ENCODE measurements around the gene MEIS2.

Gene MEIS2

GRCh38 chr15:36879568-36880222, 220.7 kb downstream of the MEIS2 start:
- no peak for DNase-seq (ENCODE audit: low spot score)

DNA sequence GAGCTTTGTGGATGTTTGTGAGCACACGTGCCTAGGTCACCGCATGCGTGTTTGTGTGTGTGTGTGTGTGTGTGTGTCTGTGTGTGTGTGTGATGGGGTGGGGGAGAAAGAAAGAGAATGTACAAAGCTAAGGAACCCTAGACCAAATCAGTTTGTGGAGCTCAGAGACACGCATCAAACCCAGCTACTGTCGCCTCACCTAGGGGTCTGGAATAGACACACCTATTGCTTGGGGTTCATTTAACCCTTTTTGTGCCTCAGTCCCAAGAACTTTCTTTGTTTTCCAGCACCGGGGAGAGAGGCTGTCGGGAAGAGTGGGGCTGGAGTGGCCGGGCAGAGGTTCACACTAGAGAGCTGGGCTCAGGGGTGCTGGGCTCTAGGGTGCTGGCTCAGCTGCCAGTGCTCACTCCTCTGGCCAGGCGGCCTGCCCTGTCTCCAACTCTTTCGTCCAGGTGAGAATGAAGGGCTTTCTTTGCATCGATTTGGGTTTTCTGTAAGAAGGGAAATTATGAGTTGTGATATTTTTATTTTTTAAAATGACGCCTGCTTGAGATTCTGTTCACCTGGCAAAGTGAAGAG, 221.6 kb downstream of the MEIS2 start:
- DNase-seq (ENCODE audit: low spot score): no peak

- no peak for DNase-seq (ENCODE audit: low spot score)
These were observed 222.3 kb downstream of the MEIS2 start for GRCh38 chr15:36877796-36878683.

GRCh38 chr15:36877294-36877693, 223.1 kb downstream of the MEIS2 start:
- DNase-seq (ENCODE audit: low spot score): no peak

GRCh38 chr15:36875740-36876334, 224.5 kb downstream of the MEIS2 start:
- DNase-seq (ENCODE audit: low spot score): no peak

DNA sequence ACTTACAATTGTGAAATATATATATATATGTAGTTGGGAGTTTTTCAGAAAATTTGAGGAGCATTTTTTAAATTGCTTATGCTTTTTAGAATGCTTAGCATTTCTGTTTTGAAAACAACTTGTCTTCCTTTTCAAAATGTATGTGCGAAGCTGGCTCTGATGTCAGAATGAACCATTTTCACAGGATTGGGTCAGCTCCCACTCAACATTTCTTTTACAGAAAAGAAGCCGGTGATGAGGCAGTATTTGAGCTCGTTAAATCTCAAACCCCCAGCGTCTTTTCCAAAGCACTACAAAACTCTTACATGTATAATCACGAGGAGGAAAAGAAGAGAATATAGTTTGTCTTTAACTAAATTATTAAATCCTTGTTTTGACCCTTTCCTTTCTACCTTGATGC, 225.4 kb downstream of the MEIS2 start:
- DNase-seq (ENCODE audit: low spot score): no peak

- DNase-seq (ENCODE audit: low spot score): no peak
These were observed 232.9 kb downstream of the MEIS2 start for GRCh38 chr15:36867436-36867835.

- DNase-seq (ENCODE audit: low spot score): no peak
These were observed 233.5 kb downstream of the MEIS2 start for GRCh38 chr15:36866896-36867295.

DNA sequence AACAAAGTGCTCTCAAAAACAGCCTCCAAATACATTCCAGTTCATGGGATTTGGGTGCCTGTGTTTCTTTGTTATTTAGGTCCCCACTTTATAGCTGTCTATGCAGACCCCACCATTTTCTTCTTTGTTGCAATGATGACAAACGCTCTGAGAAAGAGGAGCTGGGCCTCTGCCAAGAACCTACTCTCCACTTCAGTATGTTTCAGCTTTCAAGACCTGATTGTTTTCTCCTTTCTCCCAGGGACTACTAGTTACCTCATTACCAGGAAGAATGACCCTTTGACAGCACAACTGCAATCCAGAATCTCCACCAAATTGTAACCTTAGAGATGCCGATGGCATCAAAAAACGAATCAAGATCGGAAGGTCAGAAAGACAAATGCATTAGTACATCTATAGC, 236.8 kb downstream of the MEIS2 start:
- no peak for DNase-seq (ENCODE audit: low spot score)

DNA sequence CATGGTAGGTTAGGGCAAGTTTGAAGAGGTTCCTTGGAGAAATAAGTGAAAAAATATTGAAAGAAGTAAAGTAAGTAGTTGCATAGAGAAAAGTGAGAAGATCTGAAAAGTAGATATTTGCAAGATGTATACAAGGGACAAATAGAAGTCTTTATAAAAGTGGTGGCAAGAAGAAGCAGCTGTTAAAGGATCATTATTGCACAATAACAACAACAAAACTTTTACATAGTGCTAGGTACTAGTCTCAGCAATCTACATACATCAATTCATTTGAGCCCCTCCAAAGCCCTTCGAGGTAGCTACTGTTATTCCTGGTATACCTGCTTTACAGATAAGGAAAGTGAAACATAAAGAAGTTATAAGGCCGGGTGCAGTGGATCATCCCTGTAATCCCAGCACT, 239.6 kb downstream of the MEIS2 start:
- DNase-seq (ENCODE audit: low spot score): no peak

GRCh38 chr15:36858423-36858822, 241.9 kb downstream of the MEIS2 start:
- DNase-seq (ENCODE audit: low spot score): no peak

DNA sequence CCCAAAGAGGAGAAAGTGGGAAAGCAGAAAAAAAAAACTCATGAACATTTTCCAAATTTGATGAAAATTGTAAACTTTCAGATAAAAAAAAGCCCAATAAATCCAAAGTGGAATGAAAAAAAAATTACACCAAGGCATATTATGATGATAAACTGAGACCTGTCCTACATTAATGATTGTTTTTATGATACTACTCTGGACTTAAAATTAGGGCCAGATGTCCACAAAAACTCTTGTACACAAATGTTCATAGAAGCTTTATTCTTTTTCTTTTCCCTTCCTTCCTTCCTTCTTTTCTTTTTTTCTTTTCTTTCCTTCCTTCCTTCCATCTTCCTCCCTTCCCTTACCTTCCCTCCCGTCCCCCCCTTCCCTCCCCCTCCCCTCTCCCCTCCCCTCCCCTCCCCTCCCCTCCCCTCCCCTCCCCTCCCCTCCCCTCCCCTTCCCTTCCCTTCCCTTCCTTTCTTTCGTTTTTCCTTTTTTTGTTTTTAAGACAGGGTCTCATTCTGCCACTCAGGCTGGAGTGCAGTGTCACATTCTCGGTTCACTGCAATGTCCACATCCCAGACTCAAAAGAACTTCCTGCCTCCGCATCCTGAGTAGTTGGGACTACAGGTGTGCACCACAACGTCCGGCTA, 243.9 kb downstream of the MEIS2 start:
- DNase-seq (ENCODE audit: low spot score): no peak

DNA sequence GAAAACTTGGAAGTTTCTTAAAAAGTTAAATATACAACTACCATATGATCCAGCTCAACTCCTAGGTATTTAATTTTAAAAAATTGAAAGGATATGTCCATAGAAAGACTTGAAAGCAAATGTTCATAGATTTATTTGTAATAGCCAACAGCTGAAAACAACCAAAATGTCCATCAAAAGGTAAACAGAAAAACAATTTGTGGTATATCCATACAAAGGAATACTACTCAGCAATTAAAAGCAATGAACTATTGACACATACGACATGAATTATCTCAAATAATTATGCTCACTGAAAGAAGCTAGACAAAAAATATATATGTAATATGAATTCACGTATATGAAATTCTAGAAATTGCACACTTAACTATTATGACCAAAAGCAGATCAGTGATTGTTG, 249.5 kb downstream of the MEIS2 start:
- no peak for DNase-seq (ENCODE audit: low spot score)

GRCh38 chr15:36845270-36845669, 255.1 kb downstream of the MEIS2 start:
- no peak for DNase-seq (ENCODE audit: low spot score)

DNA sequence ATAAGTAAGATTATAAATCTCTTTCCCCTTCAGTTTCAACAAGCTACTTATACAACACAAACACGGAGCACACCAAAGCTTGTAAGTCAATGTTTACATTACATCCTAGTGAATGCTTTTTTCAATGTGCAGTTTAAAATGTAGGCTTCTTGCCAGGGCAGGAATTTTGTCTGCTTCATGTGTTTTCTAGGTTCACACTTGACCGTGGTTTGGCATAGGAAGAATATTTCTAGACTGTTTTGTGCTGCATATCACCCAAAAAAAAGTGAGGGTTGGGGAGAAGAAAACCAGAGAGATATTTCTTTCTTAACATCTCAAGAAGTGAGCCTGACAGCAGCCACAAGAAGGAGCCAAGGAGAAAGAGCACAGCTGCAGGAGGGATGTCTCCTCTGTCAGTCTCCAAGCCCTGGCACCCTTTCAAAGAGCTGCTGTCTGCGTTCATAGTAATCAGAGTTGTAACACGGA, 255.8 kb downstream of the MEIS2 start:
- no peak for DNase-seq (ENCODE audit: low spot score)

DNA sequence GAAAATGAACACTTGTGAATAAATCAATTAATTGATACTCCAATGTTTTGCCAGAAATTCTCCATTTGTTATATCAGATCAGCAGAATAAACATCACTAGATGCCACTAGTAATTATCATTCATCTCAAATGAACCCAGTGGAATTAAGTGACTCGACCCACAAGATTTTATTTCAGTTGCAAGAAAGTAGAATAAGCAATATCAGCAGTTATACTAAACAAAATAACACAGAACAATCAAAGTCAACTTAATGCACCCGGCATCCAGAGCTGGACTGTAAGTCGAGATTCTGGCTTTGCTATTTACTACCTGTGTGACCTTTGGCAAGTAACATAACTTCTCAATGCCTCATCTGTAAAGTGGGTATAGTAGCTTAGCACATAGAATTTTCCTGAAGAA, 256.5 kb downstream of the MEIS2 start:
- no peak for DNase-seq (ENCODE audit: low spot score)

- DNase-seq (ENCODE audit: low spot score): no peak
These were observed 259.2 kb downstream of the MEIS2 start for GRCh38 chr15:36841193-36841592.

All from NAMALWA (cell line).